Astrocyte of the spinal cord (primary cell): ENCODE data around the gene LPP.

Experiments used
- DNase-seq: peaks from one replicate; pipeline ENCODE4 v3.0.0; 2011; ENCODE audit warnings: low read depth, low spot score
- H3K4me3 ChIP-seq: 2 replicates; pipeline ENCODE4 v1.5.1; 2011; ENCODE audit warnings: low read depth, mild to moderate bottlenecking, low read length, moderate library complexity
- in situ Hi-C: cut with HindIII; loops from 2 replicates; pipeline ENCODE4 v1.10.0; 2017; ENCODE audit warnings: low sequenced_read_pairs
- TF ChIP-seq, protein P1 (sequence below): IDR thresholded peaks from 2 replicates; pipeline ENCODE4 v1.5.1; 2012; ENCODE audit warnings: low read depth, mild to moderate bottlenecking, low read length, inconsistent platforms

LPP gene, protein sequence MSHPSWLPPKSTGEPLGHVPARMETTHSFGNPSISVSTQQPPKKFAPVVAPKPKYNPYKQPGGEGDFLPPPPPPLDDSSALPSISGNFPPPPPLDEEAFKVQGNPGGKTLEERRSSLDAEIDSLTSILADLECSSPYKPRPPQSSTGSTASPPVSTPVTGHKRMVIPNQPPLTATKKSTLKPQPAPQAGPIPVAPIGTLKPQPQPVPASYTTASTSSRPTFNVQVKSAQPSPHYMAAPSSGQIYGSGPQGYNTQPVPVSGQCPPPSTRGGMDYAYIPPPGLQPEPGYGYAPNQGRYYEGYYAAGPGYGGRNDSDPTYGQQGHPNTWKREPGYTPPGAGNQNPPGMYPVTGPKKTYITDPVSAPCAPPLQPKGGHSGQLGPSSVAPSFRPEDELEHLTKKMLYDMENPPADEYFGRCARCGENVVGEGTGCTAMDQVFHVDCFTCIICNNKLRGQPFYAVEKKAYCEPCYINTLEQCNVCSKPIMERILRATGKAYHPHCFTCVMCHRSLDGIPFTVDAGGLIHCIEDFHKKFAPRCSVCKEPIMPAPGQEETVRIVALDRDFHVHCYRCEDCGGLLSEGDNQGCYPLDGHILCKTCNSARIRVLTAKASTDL

DNA sequence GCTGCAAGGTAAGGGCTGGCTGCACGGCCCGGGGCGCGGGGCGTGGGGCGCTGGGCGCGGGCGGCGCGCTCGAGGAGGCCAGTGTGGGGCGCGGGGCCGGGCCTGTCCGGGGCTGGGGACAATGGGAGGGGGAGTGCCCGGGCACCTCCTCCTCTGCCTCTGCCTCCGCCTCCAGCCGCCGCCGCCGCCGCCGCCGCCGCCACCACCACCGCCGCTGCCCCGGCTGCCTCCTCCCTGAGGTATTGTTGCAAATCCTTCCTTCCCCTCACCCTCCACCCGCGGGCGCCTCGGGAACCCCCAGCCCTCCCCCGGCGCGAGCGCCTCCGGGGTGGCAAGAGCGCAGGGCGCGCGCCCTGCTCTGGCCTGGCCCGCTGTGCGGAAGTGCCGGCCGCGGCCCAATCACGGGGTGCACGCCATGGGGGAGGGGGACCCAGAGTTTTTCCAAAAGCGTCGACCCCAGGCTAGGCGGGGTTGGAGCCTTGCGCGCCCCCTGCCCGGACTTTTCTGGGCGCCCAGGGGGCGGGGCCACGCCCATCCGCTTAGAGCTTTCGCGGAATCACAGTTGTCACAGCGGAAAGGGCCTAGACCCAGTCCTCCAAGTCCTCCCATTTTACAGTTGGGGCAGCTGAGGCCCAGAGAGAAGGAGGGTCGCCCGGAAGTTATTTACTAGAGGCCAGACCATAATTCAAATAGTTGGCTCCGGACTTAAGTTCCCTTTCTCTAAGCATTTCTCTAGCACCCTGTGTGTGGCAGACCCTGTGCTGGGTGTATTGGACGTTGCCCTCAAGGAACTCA is at the start of gene LPP:
Gene LPP, plus strand, starts transcription at position 144 of the 795 bp plus-strand sequence. CDS start 251,964 bp downstream, outside the sequence.
- TF ChIP-seq, protein P1, sequence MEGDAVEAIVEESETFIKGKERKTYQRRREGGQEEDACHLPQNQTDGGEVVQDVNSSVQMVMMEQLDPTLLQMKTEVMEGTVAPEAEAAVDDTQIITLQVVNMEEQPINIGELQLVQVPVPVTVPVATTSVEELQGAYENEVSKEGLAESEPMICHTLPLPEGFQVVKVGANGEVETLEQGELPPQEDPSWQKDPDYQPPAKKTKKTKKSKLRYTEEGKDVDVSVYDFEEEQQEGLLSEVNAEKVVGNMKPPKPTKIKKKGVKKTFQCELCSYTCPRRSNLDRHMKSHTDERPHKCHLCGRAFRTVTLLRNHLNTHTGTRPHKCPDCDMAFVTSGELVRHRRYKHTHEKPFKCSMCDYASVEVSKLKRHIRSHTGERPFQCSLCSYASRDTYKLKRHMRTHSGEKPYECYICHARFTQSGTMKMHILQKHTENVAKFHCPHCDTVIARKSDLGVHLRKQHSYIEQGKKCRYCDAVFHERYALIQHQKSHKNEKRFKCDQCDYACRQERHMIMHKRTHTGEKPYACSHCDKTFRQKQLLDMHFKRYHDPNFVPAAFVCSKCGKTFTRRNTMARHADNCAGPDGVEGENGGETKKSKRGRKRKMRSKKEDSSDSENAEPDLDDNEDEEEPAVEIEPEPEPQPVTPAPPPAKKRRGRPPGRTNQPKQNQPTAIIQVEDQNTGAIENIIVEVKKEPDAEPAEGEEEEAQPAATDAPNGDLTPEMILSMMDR = no peak
- in situ Hi-C loops = no loop called here
- DNase-seq = peak; percentile 76
- peak within 1 kb of the TSS; percentile 83 for H3K4me3 ChIP-seq

DNA sequence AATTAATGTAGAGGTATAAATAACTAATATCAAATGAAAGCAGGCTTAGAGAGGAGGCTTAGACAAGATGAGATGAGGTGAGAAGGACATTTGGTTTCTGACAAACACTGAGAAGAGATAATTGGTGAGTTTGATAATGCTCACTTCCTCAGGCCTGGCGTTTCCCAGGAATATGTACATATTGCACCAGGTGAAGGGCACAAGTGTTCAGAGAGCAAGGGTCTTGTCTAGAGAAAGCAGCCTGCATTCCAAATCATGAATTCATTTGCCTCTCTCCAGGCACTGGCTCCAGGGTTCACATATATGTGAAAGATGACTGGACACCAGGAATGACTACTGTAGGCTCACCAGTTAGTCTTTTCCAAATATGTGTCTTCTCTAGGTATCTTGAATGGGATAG is 48.0 kb upstream of the LPP start:
- TF ChIP-seq, protein P1 = no peak
- no peak overlapping the region for H3K4me3 ChIP-seq
- in situ Hi-C loops = no loop called here
- no peak for DNase-seq

DNA sequence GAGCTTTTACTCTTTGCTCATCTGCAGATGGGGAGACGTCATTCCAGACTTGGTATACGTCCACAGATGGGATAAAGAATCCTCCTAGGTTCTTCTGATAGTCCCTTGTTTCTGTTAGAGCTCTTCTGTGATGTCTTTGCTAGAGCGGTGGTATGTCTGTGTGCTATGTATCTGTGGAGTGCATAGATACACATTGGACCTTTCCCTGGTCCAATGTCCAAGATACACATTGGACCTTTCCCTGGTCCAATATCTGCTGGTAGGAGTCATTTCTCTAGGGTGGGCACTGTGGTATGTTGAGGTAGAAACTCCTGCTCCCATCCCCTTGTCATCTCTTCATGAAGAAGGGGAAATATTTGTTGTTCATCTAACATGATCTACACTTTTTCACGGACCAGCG is 47.5 kb upstream of the LPP start:
- TF ChIP-seq, protein P1 = no peak
- in situ Hi-C loops = no loop called here
- H3K4me3 ChIP-seq = no peak overlapping the region
- DNase-seq = no peak

DNA sequence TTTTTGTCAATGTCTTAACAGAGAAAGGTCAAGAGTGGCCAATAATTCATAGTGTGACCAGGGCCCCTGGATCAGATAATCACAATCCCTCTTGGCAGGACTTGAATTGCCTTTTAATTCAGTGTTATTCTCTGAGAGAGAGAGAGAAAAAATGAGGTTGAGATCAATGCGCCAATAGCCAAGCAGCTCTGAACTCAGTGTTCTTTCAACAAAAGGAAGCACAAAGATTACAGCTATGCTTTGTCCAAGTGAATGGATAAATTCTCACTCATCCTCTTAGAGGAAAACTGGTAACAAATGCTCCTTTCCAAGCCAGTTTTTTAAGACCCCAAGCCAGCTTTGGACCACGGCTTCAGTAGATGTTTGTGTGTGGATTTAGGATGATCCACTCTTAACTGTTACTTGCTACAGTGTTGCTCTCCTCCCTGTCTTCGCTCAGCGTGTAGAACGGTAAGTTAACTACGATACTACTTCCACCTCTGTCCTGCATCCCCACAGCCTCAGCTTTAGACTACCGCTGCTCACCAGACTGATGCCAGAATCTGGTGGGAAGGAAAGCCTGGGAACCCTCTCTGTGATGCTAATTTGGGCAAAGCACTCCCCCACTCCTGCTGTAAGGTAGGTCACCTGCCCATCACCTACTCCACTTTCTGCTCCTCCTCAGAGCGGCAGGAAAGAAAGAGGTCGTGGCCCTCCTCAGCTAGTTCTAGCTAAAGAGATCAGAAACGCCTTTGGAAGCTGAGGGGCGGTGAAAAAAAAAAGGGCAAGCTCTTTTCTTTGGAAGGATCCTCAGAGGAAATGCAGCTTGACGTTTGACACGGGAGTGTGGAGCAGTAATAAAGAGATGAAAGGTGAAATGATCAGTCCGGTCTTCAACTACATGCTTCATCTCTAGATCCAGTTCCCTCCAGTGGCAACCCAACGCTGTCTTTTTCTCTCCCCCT is 46.8 kb upstream of the LPP start:
- H3K4me3 ChIP-seq = no peak overlapping the region
- TF ChIP-seq, protein P1 = no peak
- in situ Hi-C loops = no loop called here
- DNase-seq = no peak

DNA sequence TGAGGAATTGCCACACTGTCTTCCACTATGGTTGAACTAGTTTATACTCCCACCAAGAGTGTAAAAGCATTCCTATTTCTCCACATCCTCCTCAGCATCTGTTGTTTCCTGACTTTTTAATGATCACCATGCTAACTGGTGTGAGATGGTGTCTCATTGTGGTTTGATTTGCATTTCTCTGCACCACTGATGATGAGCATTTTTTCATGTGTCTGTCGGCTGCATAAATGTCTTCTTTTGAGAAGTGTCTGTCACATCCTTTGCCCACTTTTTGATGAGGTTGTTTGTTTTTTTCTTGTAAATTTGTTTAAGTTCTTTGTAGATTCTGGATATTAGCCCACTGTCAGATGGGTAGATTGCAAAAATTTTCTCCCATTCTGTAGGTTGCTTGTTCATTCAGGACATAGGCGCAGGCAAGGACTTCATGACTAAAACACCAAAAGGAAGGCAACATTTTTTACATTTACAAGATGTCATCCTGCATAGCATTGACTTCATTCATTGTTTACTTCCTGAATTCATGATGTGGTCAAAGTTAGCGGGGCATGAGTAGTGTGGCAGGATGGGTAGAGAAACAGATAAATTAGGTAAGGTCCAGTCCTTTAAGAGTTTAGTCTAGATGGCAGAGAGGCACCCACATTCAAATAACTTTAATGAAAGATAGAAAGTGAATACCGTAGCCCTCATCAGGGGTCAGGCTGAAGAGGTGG is 45.1 kb upstream of the LPP start:
- in situ Hi-C loops = no loop called here
- TF ChIP-seq, protein P1 = no peak
- no peak overlapping the region for H3K4me3 ChIP-seq
- no peak for DNase-seq
